ENCODE measurements around the gene TRIM45.

GRCh38 chr1:117121589-117122329, at the start of gene TRIM45:
- TF ChIP-seq SP1 (IDR thresholded peaks at IDR 0.05), result no peak
- peak; percentile 63; the same call in 1 of the 2 replicates for TF ChIP-seq SP1 (CRISPR knock-in tag; IDR thresholded peaks at IDR 0.05)
- peak; percentile 48; the same call in 1 of the 2 replicates for TF ChIP-seq TFDP2 (CRISPR knock-in tag; IDR thresholded peaks at IDR 0.05)

All from HepG2 (cell line).